ENCODE measurements around the gene SLC5A10.

- no peak for TF ChIP-seq CTCF (IDR thresholded peaks at IDR 0.05)
- no peak for TF ChIP-seq POLR2A (IDR thresholded peaks at IDR 0.05)
Observed at GRCh38 chr17:18978050-18978449, 26.1 kb downstream of the SLC5A10 start.

Data from ovary (tissue), 3 donors.